NK-92 (cell line): ENCODE results near the gene GRM4.

Experiments used
- DNase-seq: peaks from one replicate; lab custom pipeline; 2025; ENCODE audit not compliant: unreplicated experiment; lab: John Stamatoyannopoulos, UW

GRM4 gene

GRCh38 chr6:34157851-34158250 lies 12.0 kb upstream of the GRM4 start:
- DNase-seq, result no peak

DNA sequence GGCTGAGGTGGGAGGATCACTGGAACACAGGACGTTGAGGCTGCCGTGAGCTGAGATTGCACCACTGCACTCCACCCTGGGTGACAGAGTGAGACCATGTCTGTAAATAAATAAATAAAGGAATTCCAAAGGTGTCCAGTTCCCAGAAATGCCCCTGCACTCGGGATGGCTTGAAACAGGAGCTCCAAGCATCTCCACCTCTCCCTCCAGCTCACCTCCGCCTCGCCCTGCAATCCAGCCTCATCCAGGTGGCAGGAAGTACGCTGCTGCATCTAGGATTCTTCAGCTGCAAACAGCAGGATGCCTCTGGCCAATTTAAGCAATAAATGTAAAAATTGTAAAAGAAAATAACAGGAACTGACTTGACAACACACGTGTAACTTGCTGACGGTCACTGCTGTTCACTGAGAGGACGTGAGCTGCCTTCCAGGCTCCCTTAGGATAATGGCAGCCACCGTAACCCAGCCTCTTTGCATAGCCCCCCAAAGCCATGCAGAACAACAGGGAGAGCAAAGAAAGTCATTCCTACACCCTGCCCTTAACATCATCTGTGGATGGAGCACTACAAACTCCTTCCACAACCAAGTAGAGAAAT lies 11.4 kb upstream of the GRM4 start:
- no peak for DNase-seq

DNA sequence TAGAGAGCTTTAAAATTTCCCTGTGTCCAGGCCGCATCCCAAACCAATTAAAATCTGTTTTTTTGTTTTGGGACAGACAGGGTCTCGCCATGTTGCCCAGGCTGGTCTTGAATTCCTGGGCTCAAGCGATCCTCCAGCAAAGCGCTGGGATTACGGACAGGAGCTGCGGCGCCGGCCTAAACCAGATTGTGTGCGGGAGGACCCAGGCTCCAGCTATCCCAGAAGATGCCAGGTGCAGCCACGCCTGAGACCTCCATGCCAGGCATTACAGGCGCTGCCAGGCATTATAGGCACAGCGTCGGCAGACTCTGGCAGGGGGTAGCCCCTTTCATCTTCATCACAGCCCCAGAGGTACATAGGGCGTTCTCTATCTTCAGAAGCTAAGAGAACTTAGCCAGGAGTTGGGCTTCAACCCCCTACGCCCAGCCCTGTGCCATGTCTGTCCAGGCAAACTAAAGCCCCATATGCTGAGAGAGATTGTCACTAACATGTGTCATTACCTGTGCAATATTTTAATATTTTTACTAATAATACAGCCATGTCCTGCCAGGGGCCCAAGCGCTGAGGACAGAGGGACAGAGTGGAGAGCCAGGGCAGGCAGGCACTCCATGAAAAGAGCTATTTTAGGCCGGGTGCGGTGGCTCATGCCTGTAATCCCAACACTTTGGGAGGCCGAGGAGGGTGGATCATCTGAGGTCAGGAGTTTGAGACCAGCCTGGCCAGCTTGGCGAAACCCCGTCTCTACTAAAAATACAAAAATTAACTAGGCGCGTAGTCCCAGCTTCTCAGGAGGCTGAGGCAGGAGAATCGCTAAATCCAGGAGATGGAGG lies 9.8 kb upstream of the GRM4 start:
- DNase-seq, result no peak

DNA sequence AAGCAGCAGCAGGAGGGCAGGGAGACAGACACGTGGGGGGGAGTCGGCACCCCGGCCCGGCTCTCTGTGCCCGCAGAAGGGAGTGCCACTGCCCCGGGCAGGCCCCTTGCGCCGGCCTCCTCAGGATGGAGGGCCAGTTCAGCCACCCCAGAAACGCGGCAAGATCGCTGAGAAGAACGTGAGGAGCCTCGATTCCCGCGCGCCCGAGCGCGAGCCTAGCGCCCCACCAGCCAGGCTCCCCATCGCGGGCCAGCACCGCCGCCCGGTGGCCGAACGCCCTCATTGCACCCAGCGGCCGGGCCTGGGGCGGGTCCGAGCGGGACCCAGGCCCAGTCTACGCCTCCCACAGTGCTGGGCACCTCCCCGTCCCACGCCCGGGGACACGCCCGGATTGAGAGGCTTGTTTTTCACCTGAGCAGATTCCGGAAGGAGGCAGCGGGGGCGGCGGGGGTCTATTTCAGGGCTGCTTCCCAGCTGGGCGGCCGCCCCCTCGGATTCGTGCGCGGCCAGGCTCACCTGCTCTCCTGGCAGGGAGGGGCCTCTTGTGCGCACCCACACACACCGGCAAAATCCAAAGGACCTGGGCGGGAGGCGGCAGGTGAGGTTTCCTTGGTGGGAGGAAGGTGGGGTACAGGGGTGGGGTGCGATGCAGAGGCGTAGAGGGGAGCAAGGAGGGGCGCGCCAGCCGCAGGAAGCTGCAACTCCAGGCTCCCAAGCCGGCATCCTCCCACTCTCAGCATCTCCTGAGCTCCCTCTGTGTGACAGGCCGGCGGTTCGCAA lies 9.0 kb upstream of the GRM4 start:
- no peak for DNase-seq

DNA sequence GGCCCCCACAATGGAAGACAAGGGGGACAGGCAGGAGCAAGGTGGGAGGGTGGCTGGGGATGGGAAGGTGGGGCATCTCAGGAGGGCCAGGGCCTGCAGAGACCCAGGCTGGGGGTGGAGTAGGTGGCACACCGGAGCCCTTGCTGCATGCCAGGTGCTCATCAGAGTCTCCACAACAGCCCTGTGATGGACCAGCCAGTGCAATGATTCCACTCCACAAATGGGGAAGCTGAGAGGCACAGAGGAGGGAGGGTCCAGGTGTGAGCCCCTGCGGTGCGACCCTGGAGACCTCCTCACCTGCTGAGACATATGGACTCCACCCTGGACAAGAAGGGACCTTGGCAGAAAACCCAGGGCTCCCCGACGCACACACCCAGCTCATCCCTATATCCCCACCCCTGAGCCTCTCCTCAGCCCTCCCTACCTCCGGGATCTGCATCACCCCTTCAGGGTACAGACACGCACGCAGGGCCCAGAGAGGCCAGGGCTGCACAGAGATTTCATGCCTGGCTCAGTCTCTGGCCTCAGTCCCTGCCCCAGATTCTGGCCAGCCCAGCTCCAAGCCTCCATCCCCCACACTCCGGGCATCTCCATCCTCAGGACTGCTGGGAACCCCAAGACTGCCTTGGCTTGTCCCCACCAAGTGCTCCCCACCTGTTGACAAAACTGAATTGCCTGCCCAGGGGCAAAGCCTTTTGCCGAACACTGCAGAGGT lies 7.1 kb upstream of the GRM4 start:
- no peak for DNase-seq

- no peak for DNase-seq
These were observed 6.2 kb upstream of the GRM4 start for GRCh38 chr6:34152042-34152524.

GRCh38 chr6:34151321-34152041 lies 5.6 kb upstream of the GRM4 start:
- no peak for DNase-seq

DNA sequence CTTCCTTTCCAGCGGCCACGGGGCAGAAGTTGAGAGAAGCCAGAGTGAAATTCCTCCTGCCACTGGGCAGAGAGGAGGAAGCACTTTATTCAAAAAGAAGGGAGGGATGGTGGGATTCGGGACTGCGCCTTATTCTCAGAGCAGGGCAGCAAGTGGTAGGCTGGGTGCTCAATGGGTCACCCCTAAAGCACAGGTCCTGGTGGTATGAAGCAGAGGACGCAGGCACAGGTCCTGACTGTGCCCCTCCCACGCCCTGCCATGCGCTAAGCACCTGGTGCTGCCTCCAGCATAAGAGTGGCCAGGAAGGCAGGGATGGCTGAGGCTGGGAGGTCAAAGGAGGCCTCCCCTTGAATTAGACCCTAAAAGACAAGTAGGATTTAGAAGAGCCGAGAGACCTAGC lies 4.9 kb upstream of the GRM4 start:
- DNase-seq, result no peak

DNA sequence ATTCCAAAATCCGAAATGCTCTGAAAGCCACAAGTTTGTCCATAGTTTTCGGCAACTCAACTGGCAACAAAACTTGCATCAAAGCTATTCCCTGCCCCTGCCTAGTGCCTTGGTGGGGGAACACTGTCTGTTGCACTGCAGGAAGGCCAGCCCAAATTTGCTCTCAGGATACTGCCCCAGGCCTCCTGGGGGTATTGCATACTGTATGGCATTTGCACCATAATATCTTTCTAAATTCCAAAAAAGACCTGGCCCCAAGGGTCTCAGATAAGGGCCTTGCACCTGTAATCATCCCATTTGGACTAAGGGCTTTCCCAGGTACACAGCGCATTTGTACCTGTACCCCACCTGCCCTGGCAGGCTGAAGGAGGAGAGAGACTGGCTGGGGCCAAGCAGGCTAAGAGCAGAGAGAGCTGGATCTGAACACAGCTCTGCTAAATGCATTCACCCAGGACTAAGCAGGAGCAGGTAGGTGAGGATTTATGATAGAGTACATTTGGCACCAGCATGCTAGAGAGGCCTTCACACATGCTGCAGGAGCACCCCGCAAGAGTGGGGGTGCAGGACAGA lies 4.0 kb upstream of the GRM4 start:
- DNase-seq, result no peak

DNA sequence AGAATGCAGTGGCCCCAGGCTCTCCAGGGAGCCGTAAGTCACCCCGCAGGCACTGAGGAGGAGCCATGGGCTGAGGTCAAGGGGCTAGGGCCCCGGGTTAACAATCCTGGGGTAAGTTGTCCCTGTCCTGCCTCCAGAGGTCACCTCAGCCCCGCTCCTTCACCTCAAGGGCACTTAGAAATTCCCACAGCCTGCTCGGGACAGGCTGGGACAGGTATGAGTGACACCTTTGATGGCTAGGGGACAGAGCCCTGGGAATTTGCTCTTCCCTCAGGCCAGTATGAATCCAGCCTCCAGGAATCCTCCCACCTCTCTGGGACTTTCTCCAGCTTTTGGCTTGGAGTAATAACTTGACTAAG lies 3.5 kb upstream of the GRM4 start:
- DNase-seq, result no peak

DNA sequence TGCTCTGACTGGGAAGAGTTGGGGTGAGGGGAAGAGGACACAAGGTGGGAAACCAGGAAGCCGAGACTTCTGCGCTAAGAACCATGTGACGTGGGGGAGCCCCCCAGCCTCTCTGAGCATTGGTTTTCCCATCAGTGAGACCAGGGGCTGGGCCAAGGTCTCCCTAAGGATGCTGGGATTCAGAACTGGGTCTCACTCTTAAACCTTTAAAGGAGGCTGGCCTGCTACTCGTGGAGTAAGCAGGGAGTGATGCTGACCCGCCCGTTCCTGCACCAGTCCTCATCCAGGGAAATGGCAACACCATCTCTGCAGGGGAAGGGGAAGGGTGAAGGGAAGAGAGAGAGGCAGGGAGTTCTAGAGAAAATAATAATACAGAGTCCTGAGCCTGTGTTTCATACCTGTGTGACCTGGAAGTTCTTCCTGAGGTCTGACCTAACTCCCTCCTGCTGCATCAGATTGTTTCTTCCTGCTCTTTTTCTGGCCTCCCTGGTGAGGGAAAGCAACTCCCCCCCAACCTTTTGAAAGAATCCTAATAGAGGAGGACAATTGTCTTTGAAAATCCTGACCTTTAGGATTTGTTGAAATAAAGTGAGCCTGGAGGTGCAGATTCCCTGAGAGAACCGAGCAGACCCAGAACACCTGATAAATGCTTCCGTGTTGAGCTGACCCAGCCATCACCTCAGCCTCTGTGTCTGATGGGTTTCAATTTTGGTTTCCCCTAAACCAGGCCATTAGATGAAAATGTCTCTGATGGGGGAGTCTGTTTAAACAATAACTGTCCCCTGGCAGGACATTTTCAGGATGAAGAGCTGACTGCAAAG lies 3.0 kb upstream of the GRM4 start:
- DNase-seq, result no peak

DNA sequence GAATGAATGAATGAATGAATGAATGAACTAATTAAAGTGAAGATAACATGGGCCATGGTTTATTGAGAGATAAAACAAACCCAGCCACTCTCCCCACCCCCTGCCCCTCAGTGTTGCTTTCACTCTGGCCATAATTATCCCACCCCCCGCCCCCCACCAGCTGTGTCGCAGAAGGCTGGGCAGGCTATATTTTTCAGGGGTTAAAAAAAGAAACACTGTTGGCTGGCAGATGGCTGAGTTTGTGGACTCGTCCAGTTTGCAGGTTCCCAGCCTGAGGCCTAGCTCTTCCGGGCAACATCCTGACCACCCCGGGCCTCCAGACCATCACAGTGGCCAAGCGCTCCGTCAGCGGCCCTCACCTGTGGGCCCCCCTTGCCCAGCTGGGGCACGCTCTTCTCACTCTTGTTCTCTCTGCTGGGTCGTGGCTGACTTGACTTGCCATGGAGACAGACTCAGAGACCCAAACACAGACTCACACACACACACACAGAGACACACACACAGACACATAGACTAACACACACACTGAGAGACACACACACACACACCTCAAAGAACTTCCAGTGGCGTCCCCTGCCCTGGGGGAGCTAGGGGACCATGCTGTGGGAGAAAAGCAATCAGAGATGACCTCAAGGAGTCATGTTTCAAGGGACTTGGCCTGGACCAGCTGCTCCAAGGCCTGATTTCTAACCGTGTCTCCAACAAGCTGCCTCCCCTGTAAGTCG lies 2.2 kb upstream of the GRM4 start:
- DNase-seq, result no peak

DNA sequence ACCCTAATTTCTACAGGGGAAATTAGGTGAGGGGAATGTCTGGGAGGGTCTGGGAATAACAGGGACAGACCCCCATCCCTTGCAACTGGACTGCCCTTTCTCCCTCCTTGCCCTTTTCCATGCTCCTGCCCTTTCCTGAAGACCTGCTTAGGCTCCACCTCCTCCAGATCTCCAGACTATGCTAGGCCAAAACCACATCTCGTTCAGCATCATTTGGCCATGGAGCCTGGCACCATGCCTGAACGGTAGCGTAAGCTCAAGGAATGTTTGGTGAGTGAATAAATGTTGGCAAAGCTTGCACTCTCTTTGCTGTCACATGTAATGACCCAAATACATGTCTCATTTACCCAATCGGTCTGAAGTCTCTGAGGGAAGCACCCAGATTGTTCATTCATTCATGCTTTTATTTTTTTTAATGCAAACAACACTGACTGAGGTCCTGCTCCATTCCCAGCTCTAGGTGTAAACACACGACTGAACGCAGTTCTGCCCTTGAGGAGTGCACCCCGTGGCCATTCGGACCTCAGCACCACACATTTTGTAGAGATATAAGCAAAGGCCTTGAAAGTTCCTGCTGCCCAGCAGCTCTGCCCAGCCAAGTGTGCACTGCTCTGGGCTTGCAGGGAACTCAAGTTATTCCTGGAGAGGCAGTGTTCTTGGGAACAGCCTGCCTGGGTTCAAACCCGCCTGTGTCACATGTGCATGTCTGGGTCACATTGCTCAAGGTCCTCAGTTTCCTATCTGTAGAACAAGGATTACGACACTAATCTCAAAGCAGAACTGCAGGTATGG lies 1.1 kb upstream of the GRM4 start:
- DNase-seq, result no peak

- no peak for DNase-seq
These were observed 496 bp downstream of the GRM4 start for GRCh38 chr6:34145161-34146020.

GRCh38 chr6:34144581-34145160 lies 1.2 kb downstream of the GRM4 start:
- no peak for DNase-seq

GRCh38 chr6:34143884-34144580 lies 1.9 kb downstream of the GRM4 start:
- no peak for DNase-seq
